K562 (cell line): Measurements from ENCODE around the gene DNAJB13.

Experiments used
- TEAD2 ChIP-seq: fragments of 450-650 bp; IDR thresholded peaks from 2 replicates; pipeline ENCODE4 v1.6.1; 2016; ENCODE audit warnings: missing genetic modification characterization, control low read depth, missing compliant biosample characterization
- XRCC5 ChIP-seq: fragments of 200-400 bp; formaldehyde crosslinking; IDR thresholded peaks from 2 replicates; pipeline ENCODE4 v1.6.1; 2017; ENCODE audit warnings: low read depth, mild to moderate bottlenecking, low read length
- ZNF24 ChIP-seq: fragments of 450-650 bp; IDR thresholded peaks from 2 replicates; pipeline ENCODE4 v1.6.1; 2016
- ZNF431 ChIP-seq: sonication (generic); formaldehyde crosslinking; IDR thresholded peaks from 2 replicates; pipeline ENCODE4 v1.8.0; 2022; ENCODE audit warnings: mild to moderate bottlenecking, missing genetic modification reagents
- TF ChIP-seq, protein P1 (sequence below): sonication (generic); formaldehyde crosslinking; IDR thresholded peaks from 2 replicates; pipeline ENCODE4 v1.8.0; 2022; ENCODE audit warnings: mild to moderate bottlenecking, missing genetic modification reagents
- TF ChIP-seq, protein P2 (sequence below), 3 experiments: IDR thresholded peaks in 2 of 3; conservative IDR thresholded peaks in 1 of 3; 2 replicates each; pipeline ENCODE4 v1.5.1; 2011 to 2012; ENCODE audit warnings: low read length in 3 of 3, mild to moderate bottlenecking in 3 of 3, control low read depth in 2 of 3, improper control_type of control experiment in 1 of 3, inconsistent platforms in 1 of 3, low read depth in 1 of 3, mixed read lengths in 1 of 3, moderate library complexity in 1 of 3; ENCODE audit not compliant: insufficient read depth in 2 of 3

DNA sequence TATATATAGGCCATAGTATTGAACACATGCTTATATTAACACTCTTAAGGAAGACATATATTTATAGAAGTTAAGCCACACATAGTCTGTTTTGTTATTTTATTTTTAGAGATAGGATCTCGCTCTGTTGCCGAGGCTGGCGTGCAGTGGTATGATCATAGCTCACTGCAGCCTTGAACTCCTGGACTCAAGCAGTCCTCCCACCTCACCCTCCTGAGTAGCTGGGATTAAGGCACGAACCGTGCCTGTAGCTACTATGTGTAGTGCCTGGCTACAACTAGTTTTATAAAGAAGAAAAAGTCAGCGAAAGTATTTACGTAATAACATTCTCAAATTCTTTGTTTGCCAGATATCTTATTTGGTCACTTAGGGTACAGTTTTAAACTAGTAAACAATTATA is 37.4 kb downstream of the DNAJB13 start:
- TF ChIP-seq ZNF431 (CRISPR knock-in tag), result no peak
- TF ChIP-seq, protein P1, sequence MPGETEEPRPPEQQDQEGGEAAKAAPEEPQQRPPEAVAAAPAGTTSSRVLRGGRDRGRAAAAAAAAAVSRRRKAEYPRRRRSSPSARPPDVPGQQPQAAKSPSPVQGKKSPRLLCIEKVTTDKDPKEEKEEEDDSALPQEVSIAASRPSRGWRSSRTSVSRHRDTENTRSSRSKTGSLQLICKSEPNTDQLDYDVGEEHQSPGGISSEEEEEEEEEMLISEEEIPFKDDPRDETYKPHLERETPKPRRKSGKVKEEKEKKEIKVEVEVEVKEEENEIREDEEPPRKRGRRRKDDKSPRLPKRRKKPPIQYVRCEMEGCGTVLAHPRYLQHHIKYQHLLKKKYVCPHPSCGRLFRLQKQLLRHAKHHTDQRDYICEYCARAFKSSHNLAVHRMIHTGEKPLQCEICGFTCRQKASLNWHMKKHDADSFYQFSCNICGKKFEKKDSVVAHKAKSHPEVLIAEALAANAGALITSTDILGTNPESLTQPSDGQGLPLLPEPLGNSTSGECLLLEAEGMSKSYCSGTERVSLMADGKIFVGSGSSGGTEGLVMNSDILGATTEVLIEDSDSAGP (CRISPR knock-in tag), result no peak
- no peak for TF ChIP-seq XRCC5
- no peak for TF ChIP-seq TEAD2 (tag)
- TF ChIP-seq ZNF24, result no peak
- TF ChIP-seq, protein P2, sequence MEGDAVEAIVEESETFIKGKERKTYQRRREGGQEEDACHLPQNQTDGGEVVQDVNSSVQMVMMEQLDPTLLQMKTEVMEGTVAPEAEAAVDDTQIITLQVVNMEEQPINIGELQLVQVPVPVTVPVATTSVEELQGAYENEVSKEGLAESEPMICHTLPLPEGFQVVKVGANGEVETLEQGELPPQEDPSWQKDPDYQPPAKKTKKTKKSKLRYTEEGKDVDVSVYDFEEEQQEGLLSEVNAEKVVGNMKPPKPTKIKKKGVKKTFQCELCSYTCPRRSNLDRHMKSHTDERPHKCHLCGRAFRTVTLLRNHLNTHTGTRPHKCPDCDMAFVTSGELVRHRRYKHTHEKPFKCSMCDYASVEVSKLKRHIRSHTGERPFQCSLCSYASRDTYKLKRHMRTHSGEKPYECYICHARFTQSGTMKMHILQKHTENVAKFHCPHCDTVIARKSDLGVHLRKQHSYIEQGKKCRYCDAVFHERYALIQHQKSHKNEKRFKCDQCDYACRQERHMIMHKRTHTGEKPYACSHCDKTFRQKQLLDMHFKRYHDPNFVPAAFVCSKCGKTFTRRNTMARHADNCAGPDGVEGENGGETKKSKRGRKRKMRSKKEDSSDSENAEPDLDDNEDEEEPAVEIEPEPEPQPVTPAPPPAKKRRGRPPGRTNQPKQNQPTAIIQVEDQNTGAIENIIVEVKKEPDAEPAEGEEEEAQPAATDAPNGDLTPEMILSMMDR (IDR thresholded peaks at IDR 0.05 in 2 of 3, conservative IDR thresholded peaks at IDR 0.05 in 1 of 3; ENCODE audit: insufficient read depth in 2 of 3, low read depth in 1 of 3, low read length in 3 of 3), result no peak
